Activated naive CD4-positive, alpha-beta T cell (primary cell): ENCODE results near the gene ZC3H18.

Experiments used
- DNase-seq, 4 experiments: peaks; one replicate each; lab custom pipeline; 2025; lab: John Stamatoyannopoulos, UW

The ZC3H18 gene

GRCh38 chr16:88569985-88570690 lies at the start of gene ZC3H18:
TSS of gene ZC3H18 (plus strand) at chr16:88570403. CDS start at chr16:88577124, 6,721 bp downstream.
- peak; percentile 94 to 98 (median 97) for DNase-seq

DNA sequence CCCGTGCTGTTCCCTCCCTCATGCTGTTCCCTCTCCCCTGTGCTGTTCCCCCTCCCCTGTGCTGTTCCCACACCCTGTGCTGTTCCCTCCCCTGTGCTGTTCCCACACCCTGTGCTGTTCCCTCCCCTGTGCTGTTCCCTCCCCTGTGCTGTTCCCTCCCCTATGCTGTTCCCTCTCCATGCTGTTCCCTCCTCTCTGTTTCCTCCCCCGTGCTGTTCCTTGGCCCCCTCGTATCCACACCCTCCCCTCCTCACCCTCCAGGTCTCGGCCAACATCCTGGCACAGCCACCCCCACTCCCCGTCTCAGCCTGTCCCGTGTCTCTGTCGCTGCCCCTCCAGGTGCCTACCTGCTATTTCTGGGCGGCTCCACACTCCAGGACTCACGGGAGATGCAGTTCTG lies 48.5 kb upstream of the ZC3H18 start:
- DNase-seq = no peak

DNA sequence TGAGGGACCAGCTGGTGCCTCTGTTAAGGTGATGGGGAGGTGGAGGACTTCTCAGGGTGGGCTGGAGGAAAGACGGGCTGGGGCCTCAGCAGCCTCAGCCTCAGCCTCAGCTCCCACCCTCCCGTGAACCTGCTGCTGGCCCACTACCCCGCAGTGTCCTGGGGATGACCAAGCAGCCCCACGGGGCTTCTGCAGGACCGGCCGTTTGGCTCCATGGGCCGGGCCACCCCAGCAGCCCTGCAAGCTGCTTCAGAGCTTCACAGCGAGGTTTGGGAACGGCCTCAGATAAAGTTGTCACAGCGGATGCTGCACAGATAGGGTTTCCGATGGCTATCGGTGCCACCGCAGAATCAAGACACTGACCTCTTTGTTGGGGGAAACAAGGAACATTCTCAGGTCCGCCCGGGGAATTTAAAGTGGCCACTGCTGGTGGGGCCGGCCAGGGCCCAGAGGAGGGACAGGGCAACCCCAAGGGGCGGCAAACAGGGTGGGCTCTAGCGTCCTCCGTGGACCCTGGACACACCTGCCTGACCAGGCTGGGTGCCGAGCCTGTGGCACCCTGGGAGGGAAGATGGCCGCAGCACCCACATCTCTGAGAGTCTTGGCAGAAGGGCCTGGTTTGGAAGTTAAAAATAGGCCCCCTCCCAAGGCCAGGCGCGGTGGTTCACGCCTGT lies 47.8 kb upstream of the ZC3H18 start:
- no peak for DNase-seq

GRCh38 chr16:88523309-88524161 lies 46.7 kb upstream of the ZC3H18 start:
- DNase-seq = no peak

DNA sequence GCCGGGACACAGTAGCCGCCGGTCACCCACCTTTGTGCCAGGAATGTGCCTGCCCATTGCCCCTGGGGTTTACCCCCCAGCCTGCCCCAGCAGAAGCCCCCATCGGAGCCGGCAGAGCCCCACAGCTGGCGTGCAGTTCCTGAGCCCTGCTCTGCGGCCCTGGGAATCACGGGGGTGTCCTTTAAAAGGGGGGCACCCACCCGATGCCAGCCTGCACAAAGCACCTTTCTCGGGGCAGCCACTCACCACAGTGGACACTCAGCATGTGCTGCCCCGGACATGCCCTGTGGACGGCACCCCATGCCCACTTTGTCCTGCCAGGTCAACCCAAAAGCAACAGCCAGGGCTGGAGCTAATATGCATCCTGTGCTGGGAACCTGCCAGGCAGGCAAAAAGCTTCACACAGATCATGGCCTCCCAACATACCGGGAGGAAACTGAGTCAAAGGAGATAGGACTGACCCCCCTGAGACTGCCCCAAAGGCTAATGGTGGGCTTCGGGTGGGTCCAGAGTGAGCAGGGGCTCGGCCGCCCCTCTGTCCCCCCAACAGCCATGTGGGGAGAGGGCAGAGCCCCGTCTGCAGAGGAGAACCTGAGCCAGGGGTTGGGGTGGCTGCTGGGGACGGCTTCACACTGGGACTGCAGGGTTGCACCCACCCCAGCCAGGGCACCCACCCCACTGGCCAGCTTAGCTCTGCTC lies 45.8 kb upstream of the ZC3H18 start:
- no peak for DNase-seq

- DNase-seq = no peak
These were observed 45.1 kb upstream of the ZC3H18 start for GRCh38 chr16:88524973-88525662.

GRCh38 chr16:88525663-88525990 lies 44.6 kb upstream of the ZC3H18 start:
- no peak for DNase-seq

GRCh38 chr16:88526008-88526905 lies 43.9 kb upstream of the ZC3H18 start:
- DNase-seq = no peak

- no peak for DNase-seq
These were observed 43.4 kb upstream of the ZC3H18 start for GRCh38 chr16:88526906-88527185.

DNA sequence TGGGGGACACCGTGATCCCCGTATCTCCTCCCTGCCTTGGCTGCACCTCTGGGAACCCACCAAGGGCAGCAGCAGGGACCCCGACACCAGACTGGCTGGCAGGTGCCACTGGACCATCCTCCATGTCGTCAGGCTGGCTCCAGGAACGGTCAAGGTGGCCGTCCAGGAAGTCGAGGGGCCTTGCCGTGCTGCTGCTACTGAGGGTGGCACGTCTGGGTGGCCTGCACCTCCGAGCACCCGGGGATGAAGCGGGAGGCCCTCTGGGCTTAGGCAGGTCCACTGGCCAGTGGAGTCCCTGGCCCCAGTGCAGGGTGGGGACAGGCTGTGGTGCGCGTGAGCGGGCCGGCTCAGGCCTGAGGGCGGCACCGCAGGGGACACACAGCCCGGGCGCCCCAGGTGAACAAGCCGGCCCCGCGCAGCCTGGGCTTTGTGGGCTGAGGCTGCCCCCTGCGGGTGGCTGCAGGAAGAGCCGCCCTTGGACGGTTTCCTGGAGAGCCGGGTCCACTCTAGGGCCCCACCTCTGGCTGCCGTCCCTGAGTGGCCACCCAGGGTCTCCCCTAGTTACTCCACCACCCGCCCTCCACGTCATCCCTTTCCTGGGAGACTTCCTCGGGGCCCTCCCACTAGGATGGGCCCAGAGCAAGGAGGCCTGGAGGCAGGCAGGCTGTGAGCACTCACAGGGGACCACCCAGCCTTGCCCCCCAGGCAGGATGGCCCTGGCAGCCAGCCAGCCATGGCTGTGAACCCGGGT lies 42.8 kb upstream of the ZC3H18 start:
- DNase-seq = peak; percentile 17 to 60 (median 44)

GRCh38 chr16:88527937-88528743 lies 42.1 kb upstream of the ZC3H18 start:
- DNase-seq = no peak

- no peak for DNase-seq
These were observed 41.3 kb upstream of the ZC3H18 start for GRCh38 chr16:88528902-88529318.

DNA sequence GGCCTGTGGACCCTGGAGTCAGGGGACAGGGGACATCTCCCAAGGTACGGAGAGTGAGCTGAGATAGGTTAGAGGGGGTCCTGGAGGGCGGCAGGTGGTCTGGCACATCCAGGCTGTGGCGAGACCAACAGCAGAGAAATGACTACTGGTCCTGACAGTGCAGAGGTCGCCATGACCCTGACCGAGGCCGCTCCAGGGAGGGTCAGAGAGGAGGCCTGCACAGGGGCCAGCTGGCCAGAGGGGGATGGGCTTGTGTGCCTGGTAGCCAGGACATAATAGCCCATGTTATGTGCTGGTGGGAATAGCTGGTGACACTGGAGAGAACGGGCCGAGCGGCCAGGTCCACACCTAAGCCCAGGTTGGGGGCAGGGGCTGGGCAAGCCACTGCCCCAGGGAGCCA lies 40.6 kb upstream of the ZC3H18 start:
- DNase-seq = no peak

GRCh38 chr16:88530051-88530857 lies 39.9 kb upstream of the ZC3H18 start:
- no peak for DNase-seq

- no peak for DNase-seq
These were observed 39.4 kb upstream of the ZC3H18 start for GRCh38 chr16:88530858-88531203.

DNA sequence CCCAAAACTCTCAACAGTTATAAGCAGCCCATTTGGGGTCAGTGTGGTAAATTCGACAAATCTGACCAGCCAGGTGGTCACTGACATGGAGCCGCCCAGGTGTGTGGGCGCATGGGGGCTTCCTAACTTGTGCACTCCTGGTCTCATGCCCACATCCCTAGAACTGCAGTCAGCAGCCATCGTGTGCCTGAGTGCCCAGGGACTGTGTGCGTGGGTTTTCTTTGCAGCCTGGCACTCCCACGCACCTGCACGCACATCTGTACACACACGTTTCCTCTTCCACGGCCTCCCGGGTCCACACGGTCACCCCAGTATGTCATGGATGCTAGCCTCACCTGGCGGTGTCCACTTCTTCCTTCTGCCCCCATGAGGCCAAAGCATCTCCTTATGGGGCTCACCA lies 38.9 kb upstream of the ZC3H18 start:
- no peak for DNase-seq

DNA sequence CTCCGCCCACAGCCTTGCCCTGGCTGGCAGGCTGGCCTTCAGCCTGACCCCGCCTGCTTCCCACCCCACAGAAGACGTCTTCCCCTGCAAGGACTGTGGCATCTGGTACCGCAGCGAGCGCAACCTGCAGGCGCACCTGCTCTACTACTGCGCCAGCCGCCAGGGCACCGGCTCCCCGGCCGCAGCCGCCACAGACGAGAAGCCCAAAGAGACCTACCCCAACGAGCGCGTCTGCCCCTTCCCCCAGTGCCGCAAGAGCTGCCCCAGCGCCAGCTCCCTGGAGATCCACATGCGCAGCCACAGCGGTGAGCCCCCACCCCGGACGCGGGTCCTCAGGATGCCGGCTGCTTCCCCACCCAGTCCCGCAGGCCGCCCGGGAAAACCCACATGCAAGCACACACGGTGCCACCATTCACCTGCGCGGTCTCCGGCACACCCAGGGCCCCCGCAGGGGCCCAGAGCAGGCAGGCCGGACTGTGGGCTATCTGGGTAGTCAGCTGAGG lies 38.2 kb upstream of the ZC3H18 start:
- no peak for DNase-seq
